Measurements from ENCODE around the gene TMEM53.

GRCh38 chr1:44624268-44624901 lies 49.9 kb downstream of the TMEM53 start:
- TF ChIP-seq EZH2phosphoT487 (conservative IDR thresholded peaks at IDR 0.05; ENCODE audit: low read length) (no peak), CTCF (IDR thresholded peaks at IDR 0.05; ENCODE audit: insufficient read depth, low read length, poor library complexity, severe bottlenecking) (no peak)

Data from SU-DHL-6 (cell line).